ENCODE measurements around the gene IL12B.
"Not testable (repeated sequence)": the region's sequence is repeated elsewhere in the genome, so short reads cannot be mapped to it uniquely, and the experiment has no call there.

IL12B gene

GRCh38 chr5:159290741-159291140 is 39.5 kb downstream of the IL12B start:
- DNase-seq = no peak

GRCh38 chr5:159286420-159287035 is 43.8 kb downstream of the IL12B start:
- no peak for DNase-seq

GRCh38 chr5:159274676-159275075 is 55.6 kb downstream of the IL12B start:
- no peak for DNase-seq

GRCh38 chr5:159273923-159274322 is 56.4 kb downstream of the IL12B start:
- no peak for DNase-seq

- DNase-seq = no peak
These were observed 60.6 kb downstream of the IL12B start for GRCh38 chr5:159269723-159270122.

- DNase-seq = not testable (repeated sequence)
These were observed 63.5 kb downstream of the IL12B start for GRCh38 chr5:159266764-159267163.

All from activated CD8-positive, alpha-beta memory T cell treated with anti-CD3 and anti-CD28 coated beads, Interleukin-2, amount 50 U/mL, for 4 hours (primary cell).